Endothelial cell of umbilical vein (primary cell): Measurements from ENCODE around the gene CCIN.

Source experiments
- CTCF ChIP-seq, 2 donors: IDR thresholded peaks; 1 replicate in 1 of 2; 2 replicates in 1 of 2; pipeline ENCODE4 v1.5.1; 2011; ENCODE audit warnings: low read length in 2 of 2, mild to moderate bottlenecking in 2 of 2, moderate library complexity in 2 of 2, control low read depth in 1 of 2, inconsistent platforms in 1 of 2, low read depth in 1 of 2; ENCODE audit not compliant: insufficient read depth in 1 of 2; ENCODE audit errors: extremely low read depth in 1 of 2
- EZH2 ChIP-seq: IDR thresholded peaks from 2 replicates; pipeline ENCODE4 v1.6.1; 2012; ENCODE audit warnings: borderline replicate concordance, low read depth, mild to moderate bottlenecking, moderate library complexity, low read length, inconsistent platforms; ENCODE audit not compliant: severe bottlenecking
- JUN ChIP-seq: IDR thresholded peaks from 2 replicates; pipeline ENCODE4 v1.6.1; 2011; ENCODE audit warnings: borderline replicate concordance, low read depth; ENCODE audit not compliant: insufficient read length, insufficient read depth
- MAX ChIP-seq: IDR thresholded peaks from 2 replicates; pipeline ENCODE4 v1.6.1; 2011; ENCODE audit not compliant: insufficient read depth, insufficient read length
- MYC ChIP-seq: IDR thresholded peaks from one replicate; pipeline ENCODE4 v1.6.1; 2011; ENCODE audit warnings: mild to moderate bottlenecking, low read depth, low read length
- POLR2A ChIP-seq: IDR thresholded peaks from 2 replicates; pipeline ENCODE4 v1.6.1; 2012; ENCODE audit warnings: low read depth, mild to moderate bottlenecking, control low read depth, low read length
- POLR2AphosphoS5 ChIP-seq: IDR thresholded peaks from 2 replicates; pipeline ENCODE4 v1.6.1; 2012; ENCODE audit warnings: low read depth, mild to moderate bottlenecking, control low read depth, low read length, moderate library complexity; ENCODE audit not compliant: insufficient read depth

- TF ChIP-seq CTCF (IDR thresholded peaks at IDR 0.05; ENCODE audit: extremely low read depth in 1 of 2, insufficient read depth in 1 of 2, low read depth in 1 of 2, low read length in 2 of 2) (no peak), POLR2A (no peak), POLR2AphosphoS5 (no peak), MYC (no peak), EZH2 (no peak), JUN (no peak), MAX (no peak)
Observed at GRCh38 chr9:36142510-36143244, 26.5 kb upstream of the CCIN start.
